Mesendoderm (in vitro differentiated cells): ENCODE measurements around the gene PRND.

Source experiments
- DNase-seq: peaks from one replicate; pipeline ENCODE4 v3.0.0; 2013
- H2AK5ac ChIP-seq: 2 replicates; pipeline ENCODE4 v1.6.1; 2013; ENCODE audit warnings: low read length, inconsistent platforms
- H2BK120ac ChIP-seq: 2 replicates; pipeline ENCODE4 v1.6.1; 2013; ENCODE audit warnings: low read depth, mild to moderate bottlenecking, low read length, moderate library complexity, mixed read lengths
- H2BK15ac ChIP-seq: replicated peaks from 2 replicates; pipeline ENCODE4 v1.6.1; 2013; ENCODE audit warnings: low read depth, mild to moderate bottlenecking, moderate library complexity
- H2BK5ac ChIP-seq: 2 replicates; pipeline ENCODE4 v1.6.1; 2013; ENCODE audit warnings: low read length, inconsistent platforms
- H3K18ac ChIP-seq: 2 replicates; pipeline ENCODE4 v1.6.1; 2013; ENCODE audit warnings: mild to moderate bottlenecking, low read length, mixed read lengths
- H3K23ac ChIP-seq: one replicate; pipeline ENCODE4 v1.6.1; 2013; ENCODE audit warnings: low read length
- H3K27ac ChIP-seq: 2 replicates; pipeline ENCODE4 v1.5.1; 2013; ENCODE audit warnings: low read depth, mild to moderate bottlenecking, inconsistent platforms, low read length, moderate library complexity
- H3K27me3 ChIP-seq: 2 replicates; pipeline ENCODE4 v1.6.1; 2013; ENCODE audit warnings: low read length, control low read depth, mild to moderate bottlenecking, inconsistent platforms; ENCODE audit not compliant: insufficient read depth, poor library complexity
- H3K36me3 ChIP-seq: 2 replicates; pipeline ENCODE4 v1.6.1; 2013; ENCODE audit warnings: low read length, inconsistent platforms; ENCODE audit not compliant: control insufficient read depth, insufficient read depth
- H3K4ac ChIP-seq: one replicate; pipeline ENCODE4 v1.6.1; 2013; ENCODE audit warnings: low read depth, mild to moderate bottlenecking, low read length, moderate library complexity
- H3K4me1 ChIP-seq: 2 replicates; pipeline ENCODE4 v1.6.1; 2013; ENCODE audit warnings: low read depth, low read length, inconsistent platforms; ENCODE audit not compliant: control insufficient read depth
- H3K4me2 ChIP-seq: 2 replicates; pipeline ENCODE4 v1.6.1; 2013; ENCODE audit warnings: low read length
- H3K4me3 ChIP-seq: 2 replicates; pipeline ENCODE4 v1.5.1; 2013; ENCODE audit warnings: mild to moderate bottlenecking, low read length
- H3K56ac ChIP-seq: one replicate; pipeline ENCODE4 v1.6.1; 2013; ENCODE audit warnings: low read length
- H3K79me1 ChIP-seq: 2 replicates; pipeline ENCODE4 v1.6.1; 2013; ENCODE audit warnings: low read length, inconsistent platforms
- H3K79me2 ChIP-seq: 2 replicates; pipeline ENCODE4 v1.6.1; 2013; ENCODE audit warnings: mild to moderate bottlenecking, low read length; ENCODE audit not compliant: control insufficient read depth, insufficient read depth
- H3K9ac ChIP-seq: 2 replicates; pipeline ENCODE4 v1.6.1; 2013; ENCODE audit warnings: low read length, inconsistent platforms
- H4K5ac ChIP-seq: one replicate; pipeline ENCODE4 v1.6.1; 2013; ENCODE audit warnings: low read length
- H4K8ac ChIP-seq: one replicate; pipeline ENCODE4 v1.6.1; 2013; ENCODE audit warnings: low read depth, mild to moderate bottlenecking, control low read depth, low read length, moderate library complexity
- WGBS: extraction: QIAGEN DNeasy Blood & Tissue Kit; methylation state at CpG from one replicate; pipeline ENCODE4 v1.1.7; 2013; ENCODE audit warnings: low lambda C conversion rate, missing lambda C conversion rate; ENCODE audit not compliant: insufficient coverage; ENCODE audit errors: extremely low coverage; 5-methylcytosine and 5-hydroxymethylcytosine counted together

Gene PRND

GRCh38 chr20:4763261-4763660 lies 41.6 kb downstream of the PRND start:
- no peak overlapping the region for H3K27ac ChIP-seq
- no peak overlapping the region for H3K4ac ChIP-seq
- no peaks in the 10 kb centered on the region for H3K4me1 ChIP-seq
- H3K4me3 ChIP-seq, result no peak overlapping the region
- no peak overlapping the region for H2AK5ac ChIP-seq
- DNase-seq, result no peak
- no peak overlapping the region for H3K56ac ChIP-seq
- H2BK120ac ChIP-seq, result no peak overlapping the region
- WGBS, result no CpG with 5 or more reads among the region's 10 CpGs
- no peaks in the 10 kb centered on the region for H3K27me3 ChIP-seq
- no peak overlapping the region for H4K5ac ChIP-seq
- H2BK5ac ChIP-seq, result no peak overlapping the region
- H3K9ac ChIP-seq, result no peak overlapping the region
- H3K79me1 ChIP-seq, result no peaks in the 10 kb centered on the region
- no peak overlapping the region for H2BK15ac ChIP-seq
- no peak overlapping the region for H3K23ac ChIP-seq
- H3K79me2 ChIP-seq, result no peaks in the 10 kb centered on the region
- H3K36me3 ChIP-seq, result no peaks in the 10 kb centered on the region
- no peak overlapping the region for H3K4me2 ChIP-seq
- no peak overlapping the region for H3K18ac ChIP-seq
- H4K8ac ChIP-seq, result no peak overlapping the region

- no peak overlapping the region for H3K23ac ChIP-seq
- no peak overlapping the region for H3K4ac ChIP-seq
- no peak overlapping the region for H2AK5ac ChIP-seq
- H3K4me2 ChIP-seq, result no peak overlapping the region
- H4K5ac ChIP-seq, result no peak overlapping the region
- no peak overlapping the region for H2BK5ac ChIP-seq
- no peak overlapping the region for H3K18ac ChIP-seq
- H3K79me2 ChIP-seq, result no peaks in the 10 kb centered on the region
- H4K8ac ChIP-seq, result no peak overlapping the region
- H3K79me1 ChIP-seq, result no peaks in the 10 kb centered on the region
- no peak overlapping the region for H3K9ac ChIP-seq
- H2BK120ac ChIP-seq, result no peak overlapping the region
- no peak overlapping the region for H3K27ac ChIP-seq
- DNase-seq, result no peak
- WGBS, result no CpG with 5 or more reads among the region's 3 CpGs
- H3K4me3 ChIP-seq, result no peak overlapping the region
- H3K56ac ChIP-seq, result no peak overlapping the region
- no peaks in the 10 kb centered on the region for H3K27me3 ChIP-seq
- H2BK15ac ChIP-seq, result no peak overlapping the region
- no peaks in the 10 kb centered on the region for H3K36me3 ChIP-seq
- H3K4me1 ChIP-seq, result no peaks in the 10 kb centered on the region
Observed at GRCh38 chr20:4763723-4764510, 42.2 kb downstream of the PRND start.

- Histone ChIP-seq H2BK5ac (no peak overlapping the region), H4K8ac (no peak overlapping the region), H3K27me3 (no peaks in the 10 kb centered on the region), H3K56ac (no peak overlapping the region), H3K4me2 (no peak overlapping the region), H3K79me1 (no peaks in the 10 kb centered on the region), H2BK15ac (no peak overlapping the region), H3K23ac (no peak overlapping the region), H3K36me3 (no peaks in the 10 kb centered on the region), H2BK120ac (no peak overlapping the region), H3K4ac (no peak overlapping the region), H3K27ac (no peak overlapping the region), H3K79me2 (no peaks in the 10 kb centered on the region), H3K18ac (no peak overlapping the region), H4K5ac (no peak overlapping the region), H3K9ac (no peak overlapping the region), H3K4me1 (no peaks in the 10 kb centered on the region), H3K4me3 (no peak overlapping the region), H2AK5ac (no peak overlapping the region)
- DNase-seq, result no peak
- WGBS, result no CpG with 5 or more reads among the region's 1 CpG
Observed at GRCh38 chr20:4764805-4765204, 43.1 kb downstream of the PRND start.

- WGBS, result no CpG with 5 or more reads among the region's 3 CpGs
- no peaks in the 10 kb centered on the region for H3K36me3 ChIP-seq
Observed at GRCh38 chr20:4765681-4766080, 44.0 kb downstream of the PRND start.

GRCh38 chr20:4766631-4767030 lies 44.9 kb downstream of the PRND start:
- H2BK15ac ChIP-seq, result no peak overlapping the region
- no peak overlapping the region for H3K56ac ChIP-seq
- no peak overlapping the region for H4K8ac ChIP-seq
- H3K79me1 ChIP-seq, result no peaks in the 10 kb centered on the region
- no peak overlapping the region for H3K9ac ChIP-seq
- WGBS, result no CpG with 5 or more reads among the region's 2 CpGs
- no peaks in the 10 kb centered on the region for H3K36me3 ChIP-seq
- H3K23ac ChIP-seq, result no peak overlapping the region
- H3K27me3 ChIP-seq, result no peaks in the 10 kb centered on the region
- no peak overlapping the region for H4K5ac ChIP-seq
- no peak overlapping the region for H3K4ac ChIP-seq
- no peaks in the 10 kb centered on the region for H3K79me2 ChIP-seq
- H3K27ac ChIP-seq, result no peak overlapping the region
- no peak overlapping the region for H3K4me2 ChIP-seq
- no peak overlapping the region for H3K18ac ChIP-seq
- no peaks in the 10 kb centered on the region for H3K4me1 ChIP-seq
- DNase-seq, result no peak
- H3K4me3 ChIP-seq, result no peak overlapping the region
- no peak overlapping the region for H2BK120ac ChIP-seq
- H2AK5ac ChIP-seq, result no peak overlapping the region
- no peak overlapping the region for H2BK5ac ChIP-seq

More at GRCh38 chr20:4765681-4766080, 44.0 kb downstream of the PRND start:
- H2BK120ac ChIP-seq, result no peak overlapping the region
- no peaks in the 10 kb centered on the region for H3K27me3 ChIP-seq
- H3K18ac ChIP-seq, result no peak overlapping the region
- H2BK15ac ChIP-seq, result no peak overlapping the region
- H3K4me2 ChIP-seq, result no peak overlapping the region
- H4K8ac ChIP-seq, result no peak overlapping the region
- no peaks in the 10 kb centered on the region for H3K79me2 ChIP-seq
- no peak overlapping the region for H3K56ac ChIP-seq
- no peaks in the 10 kb centered on the region for H3K79me1 ChIP-seq
- H3K23ac ChIP-seq, result no peak overlapping the region
- H3K27ac ChIP-seq, result no peak overlapping the region
- no peak for DNase-seq
- no peak overlapping the region for H4K5ac ChIP-seq
- H3K4me1 ChIP-seq, result no peaks in the 10 kb centered on the region
- no peak overlapping the region for H3K4ac ChIP-seq
- H2AK5ac ChIP-seq, result no peak overlapping the region
- no peak overlapping the region for H3K4me3 ChIP-seq
- no peak overlapping the region for H3K9ac ChIP-seq
- no peak overlapping the region for H2BK5ac ChIP-seq

- Histone ChIP-seq H3K4me1 (no peaks in the 10 kb centered on the region), H2BK5ac (no peak overlapping the region), H3K23ac (no peak overlapping the region), H4K5ac (no peak overlapping the region), H3K36me3 (no peaks in the 10 kb centered on the region), H4K8ac (no peak overlapping the region), H3K9ac (no peak overlapping the region), H3K56ac (no peak overlapping the region), H3K4ac (no peak overlapping the region), H3K79me1 (no peaks in the 10 kb centered on the region), H3K4me2 (no peak overlapping the region), H2BK15ac (no peak overlapping the region), H2AK5ac (no peak overlapping the region), H3K79me2 (no peaks in the 10 kb centered on the region), H2BK120ac (no peak overlapping the region), H3K27ac (no peak overlapping the region), H3K27me3 (no peaks in the 10 kb centered on the region), H3K18ac (no peak overlapping the region), H3K4me3 (no peak overlapping the region)
- WGBS, result no CpG with 5 or more reads among the region's 3 CpGs
- no peak for DNase-seq
Observed at GRCh38 chr20:4767084-4767483, 45.4 kb downstream of the PRND start.
